OCI-LY3 (cell line): ENCODE data around the gene PLD3.

ENCODE experiments used
- CTCF ChIP-seq: fragments of 200-600, 300-600 bp; sonication (generic); IDR thresholded peaks from 2 replicates; pipeline ENCODE4 v1.5.1; 2014; ENCODE audit warnings: antibody characterized with exemption, low read length, low read depth
- EZH2phosphoT487 ChIP-seq: fragments of 200-600 bp; shearing (Covaris generic); IDR thresholded peaks from 2 replicates; pipeline ENCODE4 v1.6.1; 2018; ENCODE audit warnings: antibody characterized with exemption, mixed run types, low read depth

DNA sequence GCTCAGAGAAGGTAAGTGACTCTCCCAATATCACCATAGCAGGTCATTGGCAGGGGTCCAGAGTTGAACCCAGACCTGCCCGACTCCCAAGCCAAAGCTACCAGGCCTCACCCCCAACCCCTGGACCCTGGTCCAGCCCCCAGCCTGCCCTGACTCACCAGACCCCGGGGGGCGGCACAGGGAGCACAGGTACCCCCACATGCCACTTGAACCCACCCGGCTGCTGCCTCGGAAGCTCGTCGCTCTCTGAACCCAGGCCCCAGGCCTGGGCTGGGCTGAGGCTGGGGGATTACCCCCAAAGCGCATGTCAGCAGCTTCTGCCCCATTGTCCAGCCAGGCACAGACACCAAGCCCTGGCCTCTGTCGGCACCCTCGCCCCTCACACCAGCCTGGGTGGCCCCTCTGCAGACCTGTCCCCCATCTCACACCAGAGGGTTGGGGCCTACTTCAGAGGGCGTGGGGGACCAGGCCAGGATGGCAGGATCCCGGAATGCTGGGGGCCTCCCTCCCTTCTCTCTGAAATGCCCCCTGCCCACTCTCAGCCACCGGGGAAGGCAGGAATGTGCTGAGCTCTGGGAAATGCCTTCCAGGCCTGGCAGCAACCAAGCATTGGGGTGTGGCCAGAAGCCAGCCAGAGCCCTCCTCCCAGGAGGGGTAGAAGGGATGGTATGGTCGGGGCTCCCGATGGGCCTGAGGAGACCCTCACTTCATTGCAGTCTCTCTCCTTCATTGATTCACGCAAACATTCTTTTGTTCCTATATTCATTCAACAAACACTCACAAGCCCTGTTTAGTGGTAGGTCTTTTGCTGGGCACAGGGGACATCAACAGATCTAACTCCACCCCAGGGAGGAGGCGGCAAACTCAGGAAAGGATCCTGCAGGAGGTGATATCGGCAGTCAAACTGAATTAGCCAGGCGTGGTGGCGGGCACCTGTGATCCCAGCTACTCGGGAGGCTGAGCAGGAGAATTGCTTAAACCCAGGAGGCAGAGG is 66.3 kb downstream of the PLD3 start:
- no peak for TF ChIP-seq CTCF
- no peak for TF ChIP-seq EZH2phosphoT487
